UCSD-AML1 (cell line): Measurements from ENCODE around the gene SPANXN2.
"Not testable (repeated sequence)": the region's sequence is repeated elsewhere in the genome, so short reads cannot be mapped to it uniquely, and the experiment has no call there.

Source experiments
- DNase-seq: peaks from one replicate; lab custom pipeline; 2025; ENCODE audit not compliant: unreplicated experiment; lab: John Stamatoyannopoulos, UW

SPANXN2 gene

DNA sequence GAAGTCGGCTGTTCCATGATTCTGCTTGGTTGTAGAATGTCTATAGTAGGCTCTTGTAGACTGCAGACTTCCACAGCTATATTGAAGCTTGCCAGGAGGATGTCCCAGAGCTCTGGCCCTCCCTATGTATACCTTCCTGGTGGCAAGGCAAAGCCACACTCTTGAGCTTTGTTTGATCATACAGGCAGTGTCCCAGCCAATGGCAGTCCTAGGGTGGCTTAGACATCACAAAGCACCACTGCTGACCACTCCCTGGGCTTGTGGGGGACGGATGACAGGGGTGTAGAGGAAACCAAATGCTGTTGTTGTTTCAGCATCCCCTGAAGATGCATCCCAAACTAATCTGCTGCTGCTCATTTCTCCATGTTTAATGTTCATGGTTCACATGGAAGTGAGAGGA lies at the start of gene SPANXN2:
SPANXN2 (minus strand) TSS at position 101 of the 400 bp plus-strand sequence; CDS start at position 17, 84 bp downstream.
- DNase-seq, result not testable (repeated sequence)

DNA sequence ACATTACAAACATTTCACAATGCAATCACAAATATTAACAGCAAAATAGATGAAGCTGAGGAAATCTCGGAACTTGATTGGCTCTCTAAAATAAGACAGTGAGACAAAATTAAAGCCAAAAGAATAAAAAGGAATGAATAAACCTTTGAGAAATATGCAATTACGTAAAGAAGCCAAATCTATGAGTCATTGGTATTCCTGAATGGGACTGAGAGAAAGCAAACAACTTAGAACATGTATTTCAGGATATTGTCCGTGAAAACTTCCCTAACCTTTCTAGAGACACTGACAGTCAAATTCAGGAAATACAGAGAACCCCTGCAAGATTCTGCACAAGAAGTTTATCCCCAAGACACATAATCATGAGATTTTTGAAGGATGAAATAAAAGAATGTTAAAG lies 48.4 kb upstream of the SPANXN2 start:
- DNase-seq, result no peak

GRCh38 chrX:143767789-143768188 lies 47.2 kb upstream of the SPANXN2 start:
- not testable (repeated sequence) for DNase-seq

GRCh38 chrX:143757887-143758286 lies 37.3 kb upstream of the SPANXN2 start:
- DNase-seq, result no peak

GRCh38 chrX:143757375-143757774 lies 36.8 kb upstream of the SPANXN2 start:
- no peak for DNase-seq

- DNase-seq, result no peak
These were observed 33.6 kb upstream of the SPANXN2 start for GRCh38 chrX:143754183-143754582.

- DNase-seq, result no peak
These were observed 13.3 kb upstream of the SPANXN2 start for GRCh38 chrX:143733866-143734265.

GRCh38 chrX:143726296-143726695 lies 5.7 kb upstream of the SPANXN2 start:
- no peak for DNase-seq

DNA sequence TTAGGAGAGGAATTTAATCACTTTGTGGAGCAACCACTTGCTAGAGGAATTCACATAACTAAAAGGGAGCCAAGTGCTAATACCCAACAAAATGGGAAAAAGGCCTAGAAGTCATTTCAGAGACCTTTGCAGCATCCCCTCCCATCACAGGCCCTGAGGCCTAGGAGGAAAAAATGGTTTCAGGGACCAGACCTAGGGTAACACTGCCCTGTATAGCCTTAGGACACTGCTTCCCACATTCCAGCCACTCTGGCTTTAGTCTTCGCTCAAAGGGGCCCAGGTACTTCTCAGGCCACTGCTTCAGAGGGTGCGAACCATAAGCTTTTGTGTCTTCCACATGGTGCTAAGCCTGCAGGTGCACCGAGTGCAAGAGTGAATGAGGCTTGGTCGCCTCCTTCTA lies 19.1 kb downstream of the SPANXN2 start:
- DNase-seq, result no peak

- DNase-seq, result no peak
These were observed 25.7 kb downstream of the SPANXN2 start for GRCh38 chrX:143694885-143695284.

DNA sequence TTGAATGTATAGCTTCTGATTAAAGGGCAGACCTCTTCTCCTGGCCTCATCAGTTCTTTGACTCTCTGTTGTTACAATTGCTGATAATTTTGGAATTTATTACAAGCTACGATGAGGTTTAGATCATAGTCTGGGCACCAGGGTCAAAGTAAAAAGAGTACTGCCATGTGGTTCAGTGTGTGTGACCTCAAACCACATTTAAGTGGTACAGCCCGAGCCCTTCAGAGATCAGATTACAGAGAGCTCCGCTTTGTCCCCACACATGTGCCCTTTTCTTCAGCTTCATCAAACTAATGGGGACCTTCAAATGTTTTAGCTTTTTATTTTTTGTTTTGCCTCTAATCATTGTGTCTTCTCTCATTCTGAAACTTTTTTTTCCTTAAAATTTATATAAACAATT lies 37.1 kb downstream of the SPANXN2 start:
- DNase-seq, result no peak

DNA sequence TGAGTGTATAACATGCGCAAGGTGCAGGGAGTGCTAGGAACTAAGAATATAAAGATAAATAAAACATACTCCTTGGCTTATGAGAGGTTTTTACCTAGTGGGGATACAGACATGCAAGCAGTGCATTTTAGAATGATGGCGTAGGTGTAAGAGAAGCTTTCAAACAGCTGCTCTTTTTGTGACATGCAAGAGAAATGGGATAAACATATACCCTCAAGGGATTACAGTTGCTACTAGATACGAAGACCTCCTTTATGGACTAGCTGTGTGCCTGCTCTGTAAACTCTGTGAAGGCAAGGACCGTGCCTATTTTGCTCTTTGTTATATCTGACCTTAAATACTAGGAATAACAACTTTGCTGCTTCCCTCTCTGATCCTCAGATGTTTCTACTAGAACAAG lies 45.6 kb downstream of the SPANXN2 start:
- DNase-seq, result no peak

DNA sequence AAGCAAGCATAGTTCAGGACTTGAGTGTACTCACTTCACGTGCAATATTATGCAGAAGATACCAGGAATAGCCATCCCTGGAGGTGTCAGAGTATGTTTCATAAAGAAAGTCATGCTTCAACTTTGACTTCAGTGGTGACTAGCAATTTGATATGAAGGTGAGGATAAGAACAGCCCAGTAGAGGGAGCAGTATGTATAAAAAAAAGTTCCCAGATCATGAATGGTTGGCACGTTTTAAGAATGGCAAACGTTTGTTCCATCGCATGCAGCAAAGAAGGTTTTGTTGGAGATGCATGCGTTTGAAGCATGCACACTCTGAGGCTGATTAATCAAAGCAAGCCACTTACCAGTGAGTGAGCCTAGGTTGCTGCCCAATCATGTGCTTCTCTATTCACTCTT lies 51.2 kb downstream of the SPANXN2 start:
- DNase-seq, result no peak

DNA sequence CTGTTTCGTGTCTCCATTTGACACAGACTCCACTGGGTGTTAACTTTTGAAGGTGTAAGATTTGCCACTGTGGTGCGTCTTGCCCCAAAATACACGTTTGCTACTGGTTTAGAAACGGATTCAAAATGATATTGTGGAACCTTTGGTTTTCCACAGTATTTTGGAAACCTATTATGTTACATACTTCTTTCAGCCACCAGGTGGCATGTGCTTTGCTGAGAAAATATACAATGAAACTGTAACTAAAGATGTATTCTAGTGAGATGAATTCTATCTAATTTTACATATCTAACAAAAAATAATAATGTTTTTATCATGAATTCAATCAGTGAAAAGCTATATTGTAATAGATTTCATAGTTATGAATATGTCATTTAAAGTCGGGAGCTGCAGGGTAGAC lies 56.2 kb downstream of the SPANXN2 start:
- no peak for DNase-seq

GRCh38 chrX:143663755-143664154 lies 56.8 kb downstream of the SPANXN2 start:
- DNase-seq, result no peak
